GM12878 (cell line): ENCODE results near the gene SLC39A13. TPM values are rescaled to one million over a fixed set of nuclear protein-coding genes. Genes with fewer than 3 reads are reported as not detected.

ENCODE experiments used
- ATAC-seq: fragments of 200-7000 bp; cut with Tn5 transposase; 3 replicates; pipeline ENCODE4 v1.9.1; 2020; ENCODE audit warnings: mild to moderate bottlenecking, moderate library complexity
- BruUV-seq: library from RNA; stranded (reverse); fragments of 400-500 nt; replicated peaks from 2 replicates; lab custom pipeline; 2021; lab: Mats Ljungman, UMichigan
- CTCF ChIA-PET: fragments of 300-600 bp; sonication (Branson Sonifier 250); formaldehyde crosslinking; extraction: SDS; loops from one replicate; lab custom pipeline; 2021; ENCODE audit warnings: inconsistent platforms; lab: Yijun Ruan, JAX
- POLR2A ChIA-PET: fragments of 350-600 bp; formaldehyde crosslinking; extraction: SDS; loops from one replicate; lab custom pipeline; 2021; ENCODE audit warnings: inconsistent platforms; lab: Charles Lee
- RAD21 ChIA-PET: fragments of 300-600 bp; sonication (Branson Sonifier 250); formaldehyde crosslinking; loops from one replicate; lab custom pipeline; 2023; ENCODE audit warnings: antibody characterized with exemption; ENCODE audit not compliant: unreplicated experiment; lab: Charles Lee
- SMC1A ChIA-PET: fragments of 300-600 bp; sonication (Branson Sonifier 250); formaldehyde crosslinking; loops from one replicate; lab custom pipeline; 2023; ENCODE audit not compliant: unreplicated experiment, uncharacterized antibody; lab: Charles Lee
- DNase-seq: peaks from one replicate; pipeline ENCODE4 v3.0.0-alpha.2; 2011; ENCODE audit warnings: low read depth, low spot score
- FAIRE-seq: peaks from 3 replicates; lab custom pipeline; 2011; peaks lifted over from hg19 to GRCh38; lab: Jason Lieb, UNC
- H2AFZ ChIP-seq: 2 replicates; pipeline ENCODE4 v1.6.0; 2011; ENCODE audit warnings: low read depth, low read length, control low read depth; ENCODE audit not compliant: control insufficient read depth
- H3K27ac ChIP-seq: 2 replicates; pipeline ENCODE4 v1.5.1; 2011; ENCODE audit warnings: control low read depth; ENCODE audit not compliant: control insufficient read depth, insufficient read depth
- H3K27me3 ChIP-seq, 2 experiments: replicated peaks in 1 of 2; 2 replicates each; pipeline versions ENCODE4 v1.6.0 to v1.6.1; 2011; ENCODE audit warnings: low read length in 1 of 2; ENCODE audit not compliant: control insufficient read depth in 2 of 2, insufficient read depth in 2 of 2
- H3K36me3 ChIP-seq, 2 experiments: 2 replicates each; pipeline ENCODE4 v1.5.1; 2011; ENCODE audit warnings: low read length in 1 of 2; ENCODE audit not compliant: control insufficient read depth in 2 of 2, insufficient read depth in 2 of 2
- H3K4me1 ChIP-seq: 2 replicates; pipeline ENCODE4 v1.6.1; 2011; ENCODE audit warnings: mild to moderate bottlenecking, low read length, moderate library complexity, mixed read lengths; ENCODE audit not compliant: control insufficient read depth, insufficient read depth
- H3K4me2 ChIP-seq: 2 replicates; pipeline ENCODE4 v1.6.0; 2011; ENCODE audit warnings: control low read depth; ENCODE audit not compliant: control insufficient read depth, insufficient read depth
- H3K4me3 ChIP-seq: fragments of 200-600 bp; sonication (generic); 2 replicates; pipeline ENCODE4 v1.5.1; 2016
- H3K79me2 ChIP-seq: 2 replicates; pipeline ENCODE4 v1.6.0; 2011; ENCODE audit warnings: low read length; ENCODE audit not compliant: control insufficient read depth, insufficient read depth
- H3K9ac ChIP-seq: 2 replicates; pipeline ENCODE4 v1.8.0; 2011; ENCODE audit warnings: low read length, control low read depth, mixed read lengths; ENCODE audit not compliant: control insufficient read depth, insufficient read depth
- H3K9me3 ChIP-seq: replicated peaks from 3 replicates; pipeline ENCODE4 v1.5.1; 2011; ENCODE audit warnings: mild to moderate bottlenecking, low read length; ENCODE audit not compliant: control insufficient read depth, insufficient read depth
- H4K20me1 ChIP-seq: 2 replicates; pipeline ENCODE4 v1.6.0; 2011; ENCODE audit not compliant: control insufficient read depth, insufficient read depth
- BACH1 ChIP-seq: fragments of 450-650 bp; IDR thresholded peaks from 2 replicates; pipeline ENCODE4 v1.6.1; 2017; ENCODE audit warnings: mild to moderate bottlenecking, borderline replicate concordance
- ESRRA ChIP-seq: IDR thresholded peaks from 2 replicates; pipeline ENCODE4 v1.6.1; 2012; ENCODE audit warnings: mild to moderate bottlenecking, low read length, improper control_type of control experiment
- GABPA ChIP-seq: IDR thresholded peaks from 2 replicates; pipeline ENCODE4 v1.6.1; 2014; ENCODE audit warnings: antibody characterized with exemption, low read depth, mild to moderate bottlenecking, inconsistent platforms
- HDGF ChIP-seq: fragments of 450-650 bp; IDR thresholded peaks from 2 replicates; pipeline ENCODE4 v1.6.1; 2016; ENCODE audit warnings: antibody characterized with exemption
- IRF4 ChIP-seq: IDR thresholded peaks from 2 replicates; pipeline ENCODE4 v1.6.1; 2011; ENCODE audit warnings: low read depth, low read length
- KLF5 ChIP-seq: fragments of 450-650 bp; IDR thresholded peaks from 2 replicates; pipeline ENCODE4 v1.6.1; 2014; ENCODE audit warnings: mild to moderate bottlenecking; ENCODE audit not compliant: partially characterized antibody
- MTA3 ChIP-seq: IDR thresholded peaks from 2 replicates; pipeline ENCODE4 v1.6.1; 2012; ENCODE audit warnings: low read length, inconsistent platforms, borderline replicate concordance
- RAD21 ChIP-seq: IDR thresholded peaks from 2 replicates; pipeline ENCODE4 v1.6.1; 2011; ENCODE audit warnings: mild to moderate bottlenecking, low read depth, low read length, moderate library complexity; ENCODE audit not compliant: insufficient read depth
- RAD51 ChIP-seq: fragments of 450-650 bp; IDR thresholded peaks from 2 replicates; pipeline ENCODE4 v1.6.1; 2016; ENCODE audit warnings: moderate library complexity, mild to moderate bottlenecking, inconsistent platforms
- RB1 ChIP-seq: fragments of 450-650 bp; formaldehyde crosslinking; IDR thresholded peaks from 2 replicates; pipeline ENCODE4 v1.6.1; 2017; ENCODE audit warnings: mild to moderate bottlenecking, borderline replicate concordance
- SREBF2 ChIP-seq: IDR thresholded peaks from 2 replicates; pipeline ENCODE4 v1.6.1; 2012; ENCODE audit warnings: mild to moderate bottlenecking, low read length
- SRF ChIP-seq, 2 experiments: IDR thresholded peaks; 2 replicates each; pipeline ENCODE4 v1.6.1; 2011; ENCODE audit warnings: low read depth in 2 of 2, low read length in 2 of 2, mild to moderate bottlenecking in 1 of 2, moderate library complexity in 1 of 2
- TARDBP ChIP-seq: IDR thresholded peaks from 2 replicates; pipeline ENCODE4 v1.6.1; 2016; ENCODE audit warnings: borderline replicate concordance
- ZBTB33 ChIP-seq: fragments of 450-650 bp; IDR thresholded peaks from 2 replicates; pipeline ENCODE4 v1.6.1; 2017; ENCODE audit warnings: mild to moderate bottlenecking
- ZNF217 ChIP-seq: fragments of 450-650 bp; IDR thresholded peaks from 2 replicates; pipeline ENCODE4 v1.6.1; 2017; ENCODE audit warnings: antibody characterized with exemption, mild to moderate bottlenecking
- ZSCAN29 ChIP-seq: fragments of 450-650 bp; IDR thresholded peaks from 2 replicates; pipeline ENCODE4 v1.6.1; 2017; ENCODE audit warnings: mild to moderate bottlenecking, moderate library complexity
- WGBS: methylation state at CpG from one replicate; pipeline ENCODE4 v1.1.6; 2016; ENCODE audit warnings: low lambda C conversion rate; ENCODE audit not compliant: insufficient replicate concordance, insufficient coverage; ENCODE audit errors: missing lambda C conversion rate; 5-methylcytosine and 5-hydroxymethylcytosine counted together
- in situ Hi-C: fragments of 300-500 bp; cut with MboI; formaldehyde crosslinking; loops from 9 replicates; pipeline ENCODE4 v1.14.3; 2018; ENCODE audit warnings: mixed read lengths
- intact Hi-C: fragments of 100-400 bp; cut with micrococcal nuclease; formaldehyde crosslinking; loops from one replicate; pipeline ENCODE4 v1.14.2; 2022; ENCODE audit not compliant: unreplicated experiment
- polyA plus RNA-seq, 11 experiments: library from polyadenylated mRNA; depleted of rRNA in 4 of 11; unstranded in 6 of 11; stranded (reverse) in 5 of 11; fragments of >200 nt; fragmentation: Nextera tagmentation in 4 of 11; fragmentation: Illumina TruSeq in 1 of 11; extraction: Ambion mirVana in 4 of 11; extraction: Trizol in 1 of 11; gene quantifications; 1 replicate in 1 of 11; 2 replicates in 10 of 11; pipeline versions ENCODE4 v1.2.1 to v1.2.3, GENCODE V29; 2011 to 2016; ENCODE audit warnings: inconsistent platforms in 2 of 11, missing spikeins in 2 of 11, low read depth in 1 of 11
- total RNA-seq, 4 experiments: library from RNA; depleted of rRNA in 3 of 4; stranded (reverse); fragments of >200 nt in 3 of 4; fragmentation: Illumina TruSeq in 1 of 4; extraction: Trizol in 1 of 4; gene quantifications; 2 replicates each; pipeline versions ENCODE4 v1.2.1 to v1.2.3, GENCODE V29; 2013 to 2021

The SLC39A13 gene
- total and polyA plus RNA-seq, 10 of the 15 experiments (the other 5 are each of a cell fraction or from before 2014, with no cell fraction given): 0.23 to 19.8 (median 6.3) TPM

GRCh38 chr11:47387944-47388696 lies 20.3 kb upstream of the SLC39A13 start:
- Histone ChIP-seq H3K36me3 (no peaks in the 10 kb centered on the region), H3K9ac (no peak overlapping the region), H3K27me3 (no peaks in the 10 kb centered on the region), H3K4me2 (no peak overlapping the region), H3K4me1 (peaks cover 16% of the 10 kb centered on the region), H3K4me3 (no peak overlapping the region), H3K27ac (no peak overlapping the region), H4K20me1 (no peaks in the 10 kb centered on the region), H3K9me3 (no peaks in the 10 kb centered on the region), H2AFZ (no peak overlapping the region; the same call in 1 of the 2 replicates), H3K79me2 (no peaks in the 10 kb centered on the region)
- in situ Hi-C loops (no loop called here), intact Hi-C loops (no loop called here)
- no peak for FAIRE-seq
- no TSS peak for BruUV-seq
- no peak for DNase-seq
- 59% methylated on average over 13 of the region's 13 CpGs for WGBS
- SMC1A ChIA-PET: interaction anchor here (0.6 to 2.1 kb wide), 7 partner anchors 9 to 117 kb away, joined by 3 to 6 read pairs (median 4); no protein-coding TSS in a partner anchor
- RAD21 ChIA-PET: no interaction called here
- POLR2A ChIA-PET: interaction anchor here (0.6 to 8.5 kb wide), 4 partner anchors 9 to 14 kb away, joined by 3 to 94 read pairs (median 23); partner anchors contain the start of gene SPI1
- TF ChIP-seq BACH1: no peak
- no peak for TF ChIP-seq MTA3
- TF ChIP-seq SRF (IDR thresholded peaks at IDR 0.05; ENCODE audit: low read depth in 2 of 2, low read length in 2 of 2): no peak
- TF ChIP-seq ZSCAN29: no peak
- no peak for TF ChIP-seq ZNF217
- no peak for TF ChIP-seq TARDBP
- TF ChIP-seq HDGF: no peak
- no peak for TF ChIP-seq RAD21
- no peak for TF ChIP-seq GABPA
- no peak for TF ChIP-seq SREBF2
- TF ChIP-seq KLF5: no peak
- no peak for TF ChIP-seq ESRRA
- TF ChIP-seq RB1: no peak
- TF ChIP-seq ZBTB33: no peak
- TF ChIP-seq RAD51: no peak
- no peak for TF ChIP-seq IRF4
- ATAC-seq: no peak
- CTCF ChIA-PET: interaction anchor here (0.6 to 2.6 kb wide), 5 partner anchors 10 to 1295 kb away, joined by 3 to 14 read pairs (median 4); partner anchors contain the start of gene SPI1
